Right hindlimb (tissue), 1 donor: ENCODE results near the gene SPTLC2.
A peak's percentile ranks its signal among the peaks of the same experiment; 100 is the strongest.

Experiments used
- DNase-seq: peaks from one replicate; pipeline ENCODE4 v3.0.0-alpha.2; 2018

SPTLC2 gene

DNA sequence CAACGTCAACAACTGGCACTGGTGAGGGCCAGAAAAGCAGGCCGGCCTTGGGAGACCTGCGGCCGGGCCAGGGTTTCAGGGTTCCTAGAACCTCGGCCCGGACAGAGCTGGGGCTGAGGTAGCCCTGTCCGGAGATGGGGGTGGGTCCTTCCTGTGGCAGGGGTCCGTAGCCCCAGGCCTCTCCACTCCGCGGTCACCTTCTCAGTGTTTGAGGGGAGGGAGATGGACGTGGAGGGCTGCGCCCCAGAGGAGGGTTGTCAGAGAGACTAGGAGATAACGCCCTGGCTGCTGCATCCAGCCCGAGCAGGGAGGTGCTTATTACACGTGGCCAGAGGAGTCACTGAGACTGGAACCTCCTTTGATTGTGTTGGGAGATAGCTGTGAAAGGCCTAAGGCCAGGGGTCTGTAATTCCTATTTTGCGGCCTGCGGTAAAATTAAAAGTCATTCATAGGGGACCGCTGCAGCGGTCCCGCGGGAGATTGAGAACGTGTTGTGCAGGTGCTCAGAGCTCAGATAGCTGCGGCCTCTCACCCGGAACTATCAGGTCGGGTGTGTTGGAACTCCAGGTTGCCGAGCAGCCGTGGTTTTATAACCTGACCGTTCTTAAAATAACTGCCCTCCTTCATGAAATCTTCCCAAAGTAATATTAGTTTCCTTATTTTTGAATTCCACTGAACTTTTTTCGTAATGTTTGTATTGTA, 158.0 kb downstream of the SPTLC2 start:
- no peak for DNase-seq

DNA sequence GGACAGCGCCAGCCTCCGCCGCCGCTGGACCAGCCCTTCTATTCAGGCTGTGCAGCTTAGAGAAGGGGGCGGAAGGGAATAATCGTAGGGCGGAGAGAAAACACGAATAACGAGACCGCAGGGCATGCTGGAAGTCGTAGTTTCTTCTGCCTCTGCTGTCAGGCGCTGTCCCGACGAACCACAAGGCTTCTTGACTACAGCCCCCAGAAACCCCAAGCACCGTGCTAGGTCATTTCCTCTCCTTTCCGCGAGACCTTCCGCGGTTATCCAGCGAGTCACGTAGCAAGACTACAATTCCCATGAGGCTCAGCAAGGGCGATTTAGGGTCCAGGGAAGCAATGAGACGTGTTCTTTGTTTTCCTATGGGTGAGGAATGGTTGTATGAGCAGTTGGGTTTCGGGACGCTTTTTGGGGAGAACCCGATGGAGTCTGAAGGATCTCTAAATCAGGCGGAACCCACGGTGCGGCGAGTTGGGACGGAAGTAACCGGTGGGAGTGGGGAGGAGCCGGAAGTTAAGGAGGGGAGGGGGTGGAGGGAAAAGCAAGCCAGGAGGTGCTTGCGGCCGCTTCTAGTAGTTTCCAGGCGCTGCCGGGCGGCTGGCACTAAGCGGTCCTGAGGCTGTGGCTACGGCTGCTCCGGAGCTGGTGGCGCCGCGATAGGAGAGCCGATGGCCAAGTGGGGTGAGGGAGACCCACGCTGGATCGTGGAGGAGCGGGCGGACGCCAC, 158.8 kb downstream of the SPTLC2 start, which contains the start of the genes AHSA1 and VIPAS39:
AHSA1 (plus strand) TSS at position 572 of the 727 bp plus-strand sequence; CDS start at position 669, 97 bp downstream.
VIPAS39 (minus strand) TSS at position 80 of the 727 bp plus-strand sequence. CDS start 3,499 bp downstream, outside the sequence.
- peak; percentile 98 for DNase-seq

DNA sequence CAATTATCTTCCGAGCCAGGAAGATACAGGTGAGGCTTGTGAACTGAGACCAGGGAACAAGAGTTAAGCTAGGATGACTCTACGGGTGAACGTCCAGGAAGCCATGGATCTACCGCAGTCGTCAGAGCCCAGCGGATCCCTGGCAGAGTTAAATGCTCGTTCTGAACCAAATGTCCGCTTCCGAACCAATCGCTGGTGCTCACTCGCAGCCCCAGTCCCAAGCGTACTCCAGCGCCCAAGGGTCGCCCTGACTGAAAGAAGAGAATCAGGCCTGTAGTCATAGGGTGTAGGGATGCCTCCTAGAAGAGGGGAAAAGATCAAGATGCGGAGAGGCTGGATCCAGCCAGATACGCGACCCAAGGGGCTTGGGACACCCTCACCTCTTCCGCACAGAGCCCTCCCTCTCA, 159.3 kb downstream of the SPTLC2 start:
- no peak for DNase-seq
